Left ventricle myocardium inferior (tissue), 1 donor: ENCODE results near the gene NUB1. TPM values are rescaled to one million over a fixed set of nuclear protein-coding genes. Genes with fewer than 3 reads are reported as not detected.

Experiments
- DNase-seq: peaks from one replicate; pipeline ENCODE4 v3.0.0-alpha.2; 2020
- H3K27ac ChIP-seq: fragments of 200-600 bp; replicated peaks from 2 replicates; pipeline ENCODE4 v1.8.0; 2021
- H3K27me3 ChIP-seq: fragments of 200-600 bp; 2 replicates; pipeline ENCODE4 v1.8.0; 2021; ENCODE audit warnings: low read depth
- H3K36me3 ChIP-seq: fragments of 200-600 bp; 2 replicates; pipeline ENCODE4 v1.8.0; 2021
- H3K4me1 ChIP-seq: fragments of 200-600 bp; 2 replicates; pipeline ENCODE4 v1.8.0; 2021
- H3K4me3 ChIP-seq: fragments of 200-600 bp; 2 replicates; pipeline ENCODE4 v1.8.0; 2021; ENCODE audit warnings: mild to moderate bottlenecking, moderate library complexity
- H3K9me3 ChIP-seq: fragments of 200-600 bp; replicated peaks from 2 replicates; pipeline ENCODE4 v1.8.0; 2021
- intact Hi-C: fragments of 100-400 bp; cut with micrococcal nuclease; formaldehyde crosslinking; loops from one replicate; pipeline ENCODE4 v1.11.0; 2022
- total RNA-seq: library from RNA; stranded (reverse); fragmentation: NEBNext Ultra II Directional; extraction: Animal tissue kit (Norgen Biotek cat#: 25700); gene quantifications from one replicate; pipeline ENCODE4 v1.2.1, GENCODE V29; 2021
- TF ChIP-seq, protein P1 (sequence below): fragments of 200-600 bp; IDR thresholded peaks from 2 replicates; pipeline ENCODE4 v1.8.0; 2021; ENCODE audit warnings: antibody characterized with exemption, mild to moderate bottlenecking, borderline replicate concordance
- donor health status: DM: no; HTN: yes; CAD: no; lungs with severe emphysema.

The NUB1 gene
- total RNA-seq, 1 donor from 2014 or later, result 39.5 TPM

DNA sequence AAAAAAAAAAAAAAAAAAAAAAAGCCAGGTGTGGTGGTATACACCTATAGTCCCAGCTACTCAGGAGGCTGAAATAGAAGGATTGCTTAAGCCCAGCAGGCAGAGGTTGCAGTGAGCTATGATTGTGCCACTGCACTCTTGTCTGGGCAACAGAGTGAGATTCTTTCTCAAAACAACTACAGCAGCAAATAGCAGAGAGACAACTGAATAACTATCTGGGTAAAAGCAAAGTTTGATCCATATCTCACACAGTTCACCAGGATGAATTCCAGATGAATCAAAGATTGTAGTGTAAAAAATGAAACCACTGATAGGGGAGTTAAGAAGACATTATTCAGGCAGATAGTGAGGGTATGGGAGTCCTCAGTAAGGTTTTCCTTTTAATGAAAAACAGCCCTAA, 11.4 kb upstream of the NUB1 start:
- Histone ChIP-seq H3K27me3 (no peaks in the 10 kb centered on the region), H3K9me3 (no peaks in the 10 kb centered on the region), H3K4me3 (no peak overlapping the region), H3K4me1 (no peaks in the 10 kb centered on the region), H3K36me3 (no peaks in the 10 kb centered on the region), H3K27ac (no peak overlapping the region)
- intact Hi-C loops, result no loop called here
- TF ChIP-seq, protein P1, sequence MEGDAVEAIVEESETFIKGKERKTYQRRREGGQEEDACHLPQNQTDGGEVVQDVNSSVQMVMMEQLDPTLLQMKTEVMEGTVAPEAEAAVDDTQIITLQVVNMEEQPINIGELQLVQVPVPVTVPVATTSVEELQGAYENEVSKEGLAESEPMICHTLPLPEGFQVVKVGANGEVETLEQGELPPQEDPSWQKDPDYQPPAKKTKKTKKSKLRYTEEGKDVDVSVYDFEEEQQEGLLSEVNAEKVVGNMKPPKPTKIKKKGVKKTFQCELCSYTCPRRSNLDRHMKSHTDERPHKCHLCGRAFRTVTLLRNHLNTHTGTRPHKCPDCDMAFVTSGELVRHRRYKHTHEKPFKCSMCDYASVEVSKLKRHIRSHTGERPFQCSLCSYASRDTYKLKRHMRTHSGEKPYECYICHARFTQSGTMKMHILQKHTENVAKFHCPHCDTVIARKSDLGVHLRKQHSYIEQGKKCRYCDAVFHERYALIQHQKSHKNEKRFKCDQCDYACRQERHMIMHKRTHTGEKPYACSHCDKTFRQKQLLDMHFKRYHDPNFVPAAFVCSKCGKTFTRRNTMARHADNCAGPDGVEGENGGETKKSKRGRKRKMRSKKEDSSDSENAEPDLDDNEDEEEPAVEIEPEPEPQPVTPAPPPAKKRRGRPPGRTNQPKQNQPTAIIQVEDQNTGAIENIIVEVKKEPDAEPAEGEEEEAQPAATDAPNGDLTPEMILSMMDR, result no peak
- no peak for DNase-seq

GRCh38 chr7:151330661-151331060, 11.0 kb upstream of the NUB1 start:
- Histone ChIP-seq H3K36me3 (no peaks in the 10 kb centered on the region), H3K9me3 (no peaks in the 10 kb centered on the region), H3K27ac (no peak overlapping the region), H3K4me1 (no peaks in the 10 kb centered on the region), H3K4me3 (no peak overlapping the region), H3K27me3 (no peaks in the 10 kb centered on the region)
- no peak for DNase-seq
- intact Hi-C loops, result no loop called here
- TF ChIP-seq, protein P1, result no peak

DNA sequence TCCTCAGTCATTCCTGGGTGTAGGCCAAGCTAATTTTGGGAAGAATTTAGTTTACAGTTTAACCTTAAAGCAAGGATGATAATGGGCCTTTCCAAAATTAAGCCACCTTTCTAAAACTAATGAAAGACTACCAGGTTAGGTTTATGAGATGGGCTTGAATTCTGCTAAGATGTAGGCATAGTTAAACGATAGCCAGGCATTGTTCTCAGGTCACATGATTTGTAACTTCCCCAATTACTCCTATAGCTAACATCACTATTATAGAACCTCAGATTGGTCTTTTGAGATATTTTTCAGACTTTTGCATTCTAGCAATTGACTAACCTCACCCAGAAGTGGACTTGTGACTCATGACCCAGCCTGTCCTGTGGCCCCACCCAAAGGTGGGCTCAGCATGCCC, 7.0 kb upstream of the NUB1 start:
- DNase-seq, result no peak
- Histone ChIP-seq H3K27ac (no peak overlapping the region), H3K36me3 (no peaks in the 10 kb centered on the region), H3K27me3 (no peaks in the 10 kb centered on the region), H3K4me1 (no peaks in the 10 kb centered on the region), H3K4me3 (no peak overlapping the region), H3K9me3 (peaks cover 4% of the 10 kb centered on the region)
- TF ChIP-seq, protein P1, result no peak
- intact Hi-C loops, result no loop called here

- H3K27me3 ChIP-seq, result no peaks in the 10 kb centered on the region
- H3K9me3 ChIP-seq, result peaks cover 5% of the 10 kb centered on the region
- no peak for DNase-seq
- H3K27ac ChIP-seq, result no peak overlapping the region
- H3K4me1 ChIP-seq, result peaks cover 3% of the 10 kb centered on the region
- no peaks in the 10 kb centered on the region for H3K36me3 ChIP-seq
- TF ChIP-seq, protein P1, result no peak
- intact Hi-C loops, result no loop called here
- H3K4me3 ChIP-seq, result no peak overlapping the region
These were observed 5.4 kb upstream of the NUB1 start for GRCh38 chr7:151336027-151336708.

DNA sequence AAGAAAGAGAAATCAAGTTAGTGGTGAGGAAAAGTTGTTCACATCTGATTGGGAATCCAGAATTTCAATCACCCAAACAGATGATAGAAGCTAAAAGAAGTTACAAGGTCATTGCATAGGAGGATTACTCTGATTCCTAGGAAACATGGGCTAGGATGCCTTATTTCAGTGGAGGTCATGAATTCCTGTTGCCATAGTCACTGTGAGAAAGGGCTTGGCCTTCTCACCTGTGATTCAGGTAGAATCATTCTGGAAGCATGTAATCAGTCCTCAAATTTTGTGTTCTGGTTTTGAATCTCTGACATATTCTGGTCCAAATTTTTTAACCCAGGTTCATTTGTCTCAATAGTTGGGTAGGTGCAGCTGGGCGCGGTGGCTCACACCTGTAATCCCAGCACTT, 4.3 kb upstream of the NUB1 start:
- Histone ChIP-seq H3K27me3 (no peaks in the 10 kb centered on the region), H3K4me3 (no peak overlapping the region), H3K4me1 (peaks cover 12% of the 10 kb centered on the region), H3K9me3 (peaks cover 5% of the 10 kb centered on the region), H3K27ac (no peak overlapping the region), H3K36me3 (no peaks in the 10 kb centered on the region)
- no peak for DNase-seq
- intact Hi-C loops, result no loop called here
- TF ChIP-seq, protein P1, result no peak
